Activated T-cell treated with anti-CD3 and anti-CD28 coated beads, Interleukin-2, amount 50 U/mL, for 1 hour (primary cell): ENCODE measurements around the gene TUBA4B.
A peak's percentile ranks its signal among the peaks of the same experiment; 100 is the strongest.

Source experiments
- DNase-seq: peaks from one replicate; pipeline ENCODE4 v3.0.0-alpha.2; 2020

Gene TUBA4B

DNA sequence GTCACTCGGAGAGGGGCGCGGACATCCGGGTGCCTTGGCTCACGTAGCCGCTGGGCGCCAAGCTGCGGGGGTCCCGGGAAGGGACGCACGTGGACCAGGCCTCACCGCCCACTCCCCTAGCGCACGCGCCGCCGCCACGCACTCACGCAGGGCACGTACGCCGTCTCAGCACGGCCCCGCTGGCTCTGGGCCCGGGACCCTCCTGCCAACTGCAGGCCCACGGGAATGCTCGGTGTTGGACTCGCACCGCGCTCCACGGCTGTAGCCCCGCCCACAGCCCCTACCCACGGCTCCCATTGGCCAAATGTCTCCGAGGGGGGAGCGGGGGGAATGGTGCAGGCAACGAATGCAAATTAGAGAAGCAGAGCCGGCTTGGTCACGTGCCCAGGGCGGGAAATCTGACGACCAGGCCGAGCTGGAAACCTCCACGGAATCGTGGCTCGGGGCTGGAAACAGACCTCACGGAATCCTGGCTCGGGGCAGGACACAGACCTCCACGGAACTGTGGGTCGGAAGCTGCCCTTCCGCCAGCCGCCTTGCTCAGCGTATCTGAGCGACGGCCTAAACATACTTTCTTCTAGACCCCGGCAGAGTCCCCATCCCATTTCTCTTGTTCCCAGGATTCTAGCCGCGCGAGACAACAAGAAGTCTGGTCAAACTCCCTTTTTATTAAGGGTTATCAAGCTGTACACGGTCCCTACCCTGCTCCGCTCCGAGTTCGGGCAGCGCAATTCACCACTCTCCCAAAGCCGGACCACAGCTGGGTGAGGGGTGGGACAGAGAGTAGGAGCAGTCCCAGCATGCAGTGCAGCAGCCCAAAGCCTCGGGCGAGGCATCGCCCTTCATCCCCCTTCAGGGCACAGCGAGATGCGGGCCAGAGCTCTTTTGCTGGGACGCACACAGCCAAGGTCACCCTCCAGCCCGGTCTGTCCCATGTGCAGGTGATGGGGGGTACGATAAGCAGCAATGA lies 34.0 kb upstream of the TUBA4B start, which contains the start of gene ABCB6:
Gene ABCB6 (minus strand): TSS at position 227 of the 970 bp plus-strand sequence. CDS start 285 bp downstream, outside the sequence.
- peak; percentile 87 for DNase-seq

DNA sequence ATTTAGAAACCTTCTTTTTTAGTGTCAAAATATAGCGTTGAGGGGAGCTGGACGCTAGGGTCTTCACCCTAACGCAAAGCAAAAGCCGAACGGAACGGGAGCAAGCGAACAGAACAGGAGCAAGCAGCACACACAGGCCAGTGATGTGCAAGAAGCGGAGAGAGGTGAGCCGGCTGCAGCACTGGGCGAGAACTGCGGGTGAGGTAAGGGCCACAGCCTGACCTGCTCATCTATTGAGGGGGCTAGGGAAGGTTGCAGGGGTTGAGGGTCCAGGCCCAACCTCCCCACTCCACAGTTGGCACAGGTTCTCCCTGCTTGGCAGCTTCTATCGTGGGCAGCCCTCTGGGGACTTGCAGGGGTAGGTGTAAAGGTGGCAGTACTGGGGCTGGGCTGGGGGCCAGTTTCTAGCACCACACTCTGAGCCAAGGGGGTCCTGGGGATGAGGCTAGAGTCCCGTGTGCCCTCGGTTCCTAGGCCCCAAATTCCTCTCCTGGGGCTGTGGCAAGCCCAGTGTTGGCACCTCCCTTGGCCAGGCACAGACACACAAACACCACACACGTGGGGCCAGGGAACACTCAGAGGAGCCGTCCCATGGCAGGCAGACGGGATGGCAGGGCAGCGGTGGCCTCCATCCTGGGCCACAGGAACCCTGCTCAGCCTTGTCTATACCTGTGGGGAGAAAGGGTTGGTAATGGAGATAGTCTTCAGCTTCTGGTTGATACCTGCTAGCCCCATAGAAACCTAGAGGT lies 33.1 kb upstream of the TUBA4B start:
- DNase-seq, result no peak

DNA sequence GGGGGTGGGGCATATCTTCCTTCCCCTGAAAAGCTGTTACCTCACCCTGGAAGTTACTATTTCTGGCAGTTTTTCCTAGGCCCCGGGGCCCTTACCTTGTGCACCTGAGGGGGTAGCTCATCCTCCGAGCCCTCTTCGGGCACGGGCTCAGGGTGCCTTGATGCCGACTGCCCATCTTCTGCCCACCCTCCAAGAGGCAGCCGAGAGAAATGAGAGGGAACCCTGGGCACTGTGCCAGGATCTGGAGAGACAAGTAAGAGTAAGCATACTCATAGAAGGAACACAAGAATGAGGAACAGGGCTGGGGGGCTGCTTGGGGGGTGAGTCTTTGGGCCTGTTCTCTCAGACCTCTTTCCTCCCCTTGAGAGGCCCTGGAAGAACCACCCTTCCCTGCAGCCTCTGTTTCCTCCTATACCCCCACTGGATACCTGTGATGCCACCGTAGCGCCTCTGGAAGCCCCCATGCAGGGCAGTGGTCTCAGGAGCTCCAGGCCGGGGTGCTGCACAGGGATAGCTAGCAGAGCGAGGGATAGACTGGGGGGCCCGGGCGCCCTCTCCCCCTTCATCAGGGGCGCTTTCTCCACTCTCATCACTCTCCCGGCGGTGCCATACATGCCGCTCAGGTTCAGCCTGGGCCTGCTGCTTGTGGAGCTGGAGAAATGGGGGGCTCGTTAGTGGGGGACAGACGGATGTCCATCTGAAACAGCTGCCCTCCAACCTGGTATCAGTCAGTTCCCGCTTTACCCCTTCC lies 32.2 kb upstream of the TUBA4B start:
- DNase-seq, result no peak

DNA sequence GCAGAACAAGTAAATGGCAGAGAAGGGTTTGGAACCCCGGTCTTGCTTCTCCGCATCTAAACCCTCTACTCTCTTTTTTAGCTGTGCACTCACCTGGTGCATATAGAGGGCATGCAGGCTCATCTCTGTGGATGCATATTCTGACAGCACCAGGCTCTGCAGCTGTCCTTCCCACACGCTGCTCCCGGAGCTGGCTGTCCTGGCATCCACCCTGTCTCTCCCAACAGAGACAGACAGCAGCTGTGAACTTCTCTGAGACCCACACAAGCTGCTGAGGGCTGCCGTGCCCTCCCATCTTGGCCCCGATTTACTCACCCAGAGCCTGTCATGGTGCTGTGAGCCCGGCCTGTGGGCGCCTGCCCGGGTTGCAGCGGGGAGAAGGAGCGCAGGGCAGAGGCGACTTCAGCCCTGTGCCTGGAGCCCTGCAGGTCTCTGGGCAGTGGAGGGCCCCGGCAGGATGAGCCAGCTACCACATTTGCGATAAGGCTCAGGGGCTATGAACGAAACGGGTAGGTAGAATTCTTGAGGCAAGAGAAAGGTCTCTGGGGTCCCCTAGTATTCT lies 31.0 kb upstream of the TUBA4B start:
- no peak for DNase-seq

DNA sequence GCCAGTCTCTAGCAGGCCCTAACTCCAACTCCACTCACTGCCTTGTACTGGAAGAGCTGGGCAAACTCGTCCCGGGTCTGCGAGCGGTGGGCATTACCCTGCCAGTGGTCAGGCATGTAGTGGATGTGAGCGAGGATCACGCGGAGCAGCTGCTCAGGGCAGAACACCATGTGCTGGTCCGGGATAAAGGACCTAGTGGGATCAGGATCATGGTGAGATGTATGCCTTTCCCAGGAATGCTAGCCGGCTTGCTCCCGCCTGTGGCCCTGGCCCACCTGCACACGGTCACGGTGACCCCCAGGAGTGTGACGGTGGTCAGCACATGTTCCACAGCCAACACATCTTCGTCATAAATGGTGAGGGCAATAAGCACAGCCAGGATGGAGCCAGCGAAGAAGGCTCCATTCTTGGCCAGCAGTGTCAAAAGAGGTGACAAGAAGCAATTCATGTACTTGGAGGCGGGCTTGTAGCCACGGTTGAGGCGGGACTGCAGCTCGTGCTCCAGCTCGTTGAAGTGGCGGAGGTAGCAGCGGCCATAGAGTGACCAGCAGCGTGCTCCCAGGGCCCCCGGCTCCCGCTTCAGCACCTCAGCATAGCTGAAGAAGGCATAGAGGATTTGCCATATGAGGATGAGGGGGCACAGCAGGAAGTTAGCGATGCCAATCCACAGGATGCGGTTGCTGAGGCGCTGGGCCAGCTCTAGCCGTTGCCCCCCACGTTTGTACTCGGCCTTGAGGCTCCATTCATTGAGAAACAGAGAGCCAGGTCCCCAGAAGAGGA lies 29.0 kb upstream of the TUBA4B start:
- no peak for DNase-seq

DNA sequence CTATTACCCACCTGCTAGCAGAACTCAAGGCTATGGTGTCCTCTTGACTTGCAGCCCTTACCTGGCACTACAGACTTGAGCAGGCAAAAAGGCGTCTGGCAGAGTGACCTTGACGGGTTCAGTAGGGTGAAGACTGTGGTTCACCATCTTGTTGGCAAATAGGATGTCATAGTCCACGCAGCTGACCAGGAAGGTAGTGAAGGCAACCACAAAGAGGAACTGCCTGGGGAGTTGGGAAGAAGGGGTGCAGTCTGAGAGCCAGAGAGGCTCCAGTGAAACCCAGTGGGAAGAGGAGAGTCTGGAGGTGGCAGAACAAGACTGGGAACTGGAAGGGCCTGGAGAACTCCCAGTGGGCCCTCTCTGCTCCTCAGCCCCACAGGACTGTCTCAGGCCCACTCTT lies 27.7 kb upstream of the TUBA4B start:
- no peak for DNase-seq

DNA sequence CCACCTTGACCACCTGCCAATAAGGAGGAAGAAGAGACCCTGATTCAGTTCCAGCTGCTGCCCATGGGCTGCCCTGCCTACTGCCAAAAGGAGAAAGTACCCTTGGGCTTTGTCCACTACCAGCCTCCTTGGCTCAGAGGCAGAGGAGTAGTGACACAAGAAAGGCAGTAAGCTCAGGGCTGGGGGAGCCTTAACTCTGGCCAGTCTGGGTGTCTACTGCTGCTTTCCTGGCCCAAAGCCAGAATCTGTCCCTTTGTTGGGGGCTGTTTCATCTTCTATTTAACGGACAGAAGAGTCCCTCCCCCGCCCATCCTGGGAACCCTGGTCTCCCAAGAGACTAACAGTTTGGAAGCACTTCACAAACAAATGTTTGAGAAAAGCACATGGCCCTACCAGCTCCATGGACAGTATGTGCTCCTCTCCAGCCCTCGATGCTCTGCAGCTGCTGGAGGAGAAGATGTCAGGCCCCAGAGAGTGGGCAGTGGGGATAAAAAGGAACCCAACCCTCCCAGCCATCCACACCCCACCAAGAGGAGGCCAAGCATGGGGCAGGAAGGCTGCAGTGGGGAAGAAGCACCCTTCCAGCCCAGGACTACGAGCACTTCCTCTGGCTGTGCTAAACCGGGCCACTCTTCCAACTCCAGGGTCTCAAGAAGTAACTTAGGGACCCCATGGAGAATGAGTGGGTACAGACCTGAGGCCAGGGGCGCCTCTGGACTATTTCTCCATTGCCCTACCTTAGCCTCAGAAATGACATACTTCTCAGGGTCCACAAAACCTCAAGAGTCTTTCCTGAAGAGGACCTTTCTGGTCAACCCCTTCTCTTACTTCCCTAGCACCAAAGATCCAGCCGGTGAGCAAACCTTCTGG lies 24.8 kb upstream of the TUBA4B start:
- no peak for DNase-seq

DNA sequence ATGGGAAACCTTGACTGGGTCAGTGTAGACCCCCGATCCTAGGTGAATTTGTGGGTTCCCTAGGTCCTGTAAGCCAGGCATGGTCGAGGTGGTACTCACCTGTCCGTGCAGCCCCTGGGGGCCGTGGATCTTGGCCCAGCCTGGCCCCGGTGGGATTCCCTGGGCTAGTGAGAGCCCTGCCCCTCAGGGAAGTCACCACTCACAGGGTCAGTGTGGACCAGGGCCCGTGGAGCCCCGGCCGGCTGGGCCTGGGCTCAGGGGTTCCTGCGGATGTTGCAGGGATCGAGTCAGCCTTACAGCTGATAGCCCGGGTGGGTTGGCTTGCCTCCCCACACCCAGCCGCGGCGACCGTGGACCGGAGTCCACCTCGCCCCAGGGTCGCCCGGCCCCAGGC lies 24.1 kb upstream of the TUBA4B start:
- DNase-seq, result no peak

DNA sequence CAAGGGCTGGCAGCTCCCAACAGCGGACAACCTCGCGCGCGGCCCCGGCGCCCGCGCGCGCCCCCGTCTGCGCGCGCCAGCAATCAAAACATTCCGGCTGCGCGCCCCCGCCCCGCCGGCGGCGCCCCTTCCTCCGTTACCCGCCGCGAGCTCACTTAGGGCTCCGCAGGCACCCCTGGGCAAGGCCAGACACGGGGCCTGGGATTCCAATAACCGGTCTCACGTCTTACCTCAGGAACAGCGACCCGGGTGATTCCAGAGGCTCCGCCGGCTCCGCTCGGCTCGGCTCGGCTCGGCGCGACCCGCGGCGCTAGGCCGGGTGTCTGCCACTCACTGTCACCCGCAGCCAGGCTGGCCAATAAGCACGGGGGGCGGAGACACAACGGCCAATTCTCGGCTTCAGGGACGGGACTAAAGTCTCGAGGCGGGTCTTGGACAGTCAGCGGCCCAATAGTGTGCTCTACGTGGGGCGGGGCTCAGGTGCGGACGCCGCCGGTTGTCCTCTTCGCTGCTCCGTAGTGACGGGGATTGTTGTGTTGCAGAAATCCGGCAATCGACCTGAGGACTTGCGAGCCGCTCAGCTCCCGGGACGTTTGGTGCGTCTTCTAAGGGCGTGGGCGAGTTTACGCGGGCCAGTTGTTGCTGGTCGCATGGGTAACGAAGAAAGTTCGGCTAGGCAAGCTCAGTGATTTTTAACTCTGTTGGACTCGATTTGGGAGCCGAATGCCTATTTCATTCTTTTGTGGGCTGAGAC lies 23.6 kb upstream of the TUBA4B start, which contains the start of the genes ANKZF1 and ATG9A:
Gene ANKZF1 (plus strand): TSS at position 502 of the 754 bp plus-strand sequence. CDS start 452 bp downstream, outside the sequence.
Gene ATG9A (minus strand): TSS at position 332 of the 754 bp plus-strand sequence. CDS start 1,612 bp downstream, outside the sequence.
- DNase-seq, result peak; percentile 96

DNA sequence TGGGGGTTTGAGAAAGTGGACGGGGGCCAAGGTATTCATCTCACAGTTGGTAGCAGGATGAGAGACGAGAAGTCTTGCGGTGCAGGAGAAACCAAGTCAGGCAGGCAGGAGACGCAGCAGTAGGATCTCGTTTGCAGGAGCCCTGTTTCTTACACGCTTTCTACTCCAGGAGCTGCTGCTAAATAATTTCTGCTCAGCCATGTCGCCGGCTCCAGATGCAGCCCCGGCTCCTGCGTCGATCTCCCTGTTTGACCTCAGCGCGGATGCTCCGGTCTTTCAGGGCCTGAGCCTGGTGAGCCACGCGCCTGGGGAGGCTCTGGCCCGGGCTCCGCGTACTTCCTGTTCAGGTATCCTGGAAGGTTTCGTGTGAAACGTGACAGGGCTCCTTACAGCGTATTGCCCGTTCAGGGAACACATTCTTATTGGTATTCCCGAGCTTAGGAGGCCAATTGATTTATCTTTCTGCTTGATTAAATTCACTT lies 22.9 kb upstream of the TUBA4B start:
- peak; percentile 45 for DNase-seq

DNA sequence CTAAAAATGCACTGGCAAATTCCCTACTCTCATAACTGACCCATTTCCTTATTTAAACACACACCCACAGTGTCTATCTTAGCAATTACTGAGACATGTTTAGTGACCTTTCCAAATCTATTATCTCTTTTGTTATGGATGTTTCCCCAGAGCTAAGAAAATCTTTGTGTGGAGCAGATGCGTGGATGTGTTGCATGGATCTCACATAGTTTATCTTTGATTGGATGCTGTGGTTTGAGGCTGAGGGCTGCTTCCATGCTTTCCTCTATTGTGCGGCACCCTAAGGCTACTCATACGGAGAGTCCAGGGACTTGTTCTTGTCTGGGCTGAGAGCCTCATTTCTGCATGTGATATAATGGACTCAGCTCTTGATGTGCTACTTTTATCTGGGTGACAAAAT lies 18.7 kb upstream of the TUBA4B start:
- no peak for DNase-seq

DNA sequence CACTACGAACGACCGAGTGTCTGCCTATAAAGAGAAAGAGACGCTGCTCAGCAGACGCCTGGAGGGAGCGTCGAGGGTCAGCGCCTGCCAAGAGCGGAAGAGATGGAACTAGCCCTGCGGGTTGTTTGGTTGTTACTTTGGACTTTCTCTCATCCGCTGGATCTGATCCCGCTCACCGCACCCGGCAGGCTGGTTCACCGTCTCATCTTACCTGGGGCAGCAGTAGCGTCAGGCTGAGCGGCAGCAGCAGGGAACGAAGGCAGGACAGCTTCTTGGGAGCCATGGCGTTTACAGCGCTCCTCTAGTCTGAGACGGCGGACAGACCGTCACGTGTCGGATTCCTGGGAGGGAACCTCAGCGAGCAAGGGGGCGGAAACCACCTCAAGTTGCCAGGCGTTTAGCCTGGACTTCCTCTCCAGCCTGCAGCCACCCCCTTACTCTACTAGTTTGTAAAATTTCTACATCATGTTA lies 9.7 kb upstream of the TUBA4B start:
- DNase-seq, result no peak

DNA sequence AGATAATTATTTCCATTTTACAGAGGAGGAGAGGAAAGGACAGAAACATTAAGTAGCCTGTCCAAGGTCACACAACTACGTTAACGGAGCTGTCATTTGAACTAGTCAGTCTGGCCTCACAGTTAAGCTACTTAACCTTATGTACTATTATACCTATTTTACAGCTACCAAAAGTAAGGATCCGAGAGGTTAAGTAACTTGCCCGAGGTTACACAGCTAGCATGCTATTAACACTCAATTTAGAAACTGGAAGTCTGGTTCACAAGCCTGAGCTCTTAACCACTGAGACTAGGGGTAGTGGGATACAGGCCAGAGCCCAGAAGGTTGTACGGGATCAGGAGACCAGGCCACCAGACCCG lies 8.3 kb upstream of the TUBA4B start:
- DNase-seq, result no peak

DNA sequence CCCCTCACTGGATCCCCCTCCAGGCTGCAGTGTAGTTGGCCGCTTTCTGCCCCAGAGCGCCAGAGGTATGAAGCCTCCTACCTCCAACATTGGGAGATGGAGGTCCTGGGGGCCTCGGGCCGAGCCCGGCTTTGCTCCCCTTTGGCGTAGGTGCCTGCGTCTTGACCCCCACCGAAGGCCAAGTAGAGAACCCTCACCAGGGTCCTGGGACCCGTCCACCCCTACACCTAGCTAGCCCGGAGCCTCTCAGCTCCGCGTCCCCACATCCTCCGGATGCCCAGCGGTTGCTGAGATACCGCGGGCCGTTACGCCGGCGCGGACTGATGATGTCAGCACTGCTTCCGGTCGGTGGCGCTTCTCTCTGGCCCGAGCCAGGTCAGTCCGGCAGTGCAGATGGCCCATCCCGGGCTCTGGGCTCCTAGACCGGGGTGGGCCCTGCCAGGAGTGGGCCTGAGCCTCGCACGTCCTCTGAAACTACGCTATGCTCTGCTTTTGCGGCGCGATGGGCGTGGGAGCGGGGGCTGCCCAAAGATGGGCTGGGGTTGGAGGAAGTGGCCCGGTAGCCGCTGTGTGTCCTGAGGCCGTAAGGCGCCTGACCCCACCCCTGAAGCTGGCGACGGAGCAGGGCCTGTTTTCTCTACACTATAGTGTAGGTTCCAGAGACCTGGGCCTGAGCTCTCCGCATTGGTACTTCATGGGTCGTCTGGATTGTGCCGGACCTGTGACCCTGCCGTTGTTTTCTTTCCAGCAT lies 7.7 kb upstream of the TUBA4B start, which contains the start of the genes GLB1L and STK16:
Gene GLB1L (minus strand): TSS at position 297 of the 751 bp plus-strand sequence. CDS start 1,871 bp downstream, outside the sequence.
Gene STK16 (plus strand): TSS at position 332 of the 751 bp plus-strand sequence. CDS start 521 bp downstream, outside the sequence.
- peak; percentile 85 for DNase-seq

DNA sequence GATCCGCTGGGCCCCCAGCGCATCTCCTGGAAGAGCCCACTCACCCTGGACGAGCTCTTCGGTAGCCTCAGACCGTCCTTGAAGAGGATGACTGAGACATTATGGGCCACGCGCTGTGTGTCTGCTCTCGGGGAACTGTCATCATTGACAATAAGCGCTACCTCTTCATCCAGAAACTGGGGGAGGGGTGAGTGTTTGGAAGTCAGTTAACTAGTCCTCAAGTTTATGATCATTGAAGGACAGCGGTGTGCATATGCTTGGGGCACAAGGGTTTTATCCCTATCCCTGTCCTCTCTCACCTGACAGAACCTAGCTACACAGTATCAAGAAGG lies 7.2 kb upstream of the TUBA4B start:
- DNase-seq, result no peak

DNA sequence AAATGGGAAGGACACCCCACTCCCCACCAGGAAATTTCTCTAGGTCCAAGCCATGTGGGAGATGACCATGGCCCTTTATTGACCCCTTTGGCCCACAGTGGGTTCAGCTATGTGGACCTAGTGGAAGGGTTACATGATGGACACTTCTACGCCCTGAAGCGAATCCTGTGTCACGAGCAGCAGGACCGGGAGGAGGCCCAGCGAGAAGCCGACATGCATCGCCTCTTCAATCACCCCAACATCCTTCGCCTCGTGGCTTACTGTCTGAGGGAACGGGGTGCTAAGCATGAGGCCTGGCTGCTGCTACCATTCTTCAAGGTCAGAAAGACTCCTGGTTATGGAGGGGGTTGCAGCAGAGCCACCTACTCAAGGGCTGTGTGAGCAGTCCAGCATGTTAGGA lies 6.5 kb upstream of the TUBA4B start:
- DNase-seq, result no peak

DNA sequence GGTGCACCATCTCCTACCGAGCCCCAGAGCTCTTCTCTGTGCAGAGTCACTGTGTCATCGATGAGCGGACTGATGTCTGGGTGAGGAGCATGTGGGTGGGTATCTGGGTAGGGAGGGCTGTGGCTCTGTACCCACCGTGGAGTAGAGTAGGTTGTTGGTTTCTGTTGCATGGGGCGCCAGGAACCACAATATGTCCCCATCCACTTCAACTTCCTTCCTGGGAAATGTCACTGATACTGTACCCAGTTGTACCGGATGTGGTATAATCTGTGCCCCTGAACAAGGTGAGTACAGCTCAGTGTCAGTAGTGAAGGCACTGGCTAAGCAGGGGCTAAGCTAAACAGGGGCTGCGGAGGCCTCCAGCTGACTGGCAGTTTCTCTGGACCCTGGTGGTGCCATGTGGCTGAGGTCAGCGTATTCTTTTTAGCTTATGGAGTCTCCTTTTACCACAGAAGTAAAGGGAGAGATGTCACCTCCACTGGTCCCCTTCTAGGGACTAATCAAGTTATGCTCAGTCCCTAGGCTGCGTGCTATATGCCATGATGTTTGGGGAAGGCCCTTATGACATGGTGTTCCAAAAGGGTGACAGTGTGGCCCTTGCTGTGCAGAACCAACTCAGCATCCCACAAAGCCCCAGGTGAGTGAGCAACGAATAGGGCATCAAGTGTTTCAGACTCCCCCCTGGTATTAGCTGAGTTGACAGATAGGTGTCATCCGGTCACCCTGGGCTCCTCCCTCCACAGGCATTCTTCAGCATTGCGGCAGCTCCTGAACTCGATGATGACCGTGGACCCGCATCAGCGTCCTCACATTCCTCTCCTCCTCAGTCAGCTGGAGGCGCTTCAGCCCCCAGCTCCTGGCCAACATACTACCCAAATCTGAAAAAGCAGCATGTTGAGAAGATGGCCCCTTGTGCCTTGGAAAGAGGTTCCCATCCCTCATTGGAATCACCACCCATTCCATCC lies 5.1 kb upstream of the TUBA4B start:
- DNase-seq, result peak; percentile 57

DNA sequence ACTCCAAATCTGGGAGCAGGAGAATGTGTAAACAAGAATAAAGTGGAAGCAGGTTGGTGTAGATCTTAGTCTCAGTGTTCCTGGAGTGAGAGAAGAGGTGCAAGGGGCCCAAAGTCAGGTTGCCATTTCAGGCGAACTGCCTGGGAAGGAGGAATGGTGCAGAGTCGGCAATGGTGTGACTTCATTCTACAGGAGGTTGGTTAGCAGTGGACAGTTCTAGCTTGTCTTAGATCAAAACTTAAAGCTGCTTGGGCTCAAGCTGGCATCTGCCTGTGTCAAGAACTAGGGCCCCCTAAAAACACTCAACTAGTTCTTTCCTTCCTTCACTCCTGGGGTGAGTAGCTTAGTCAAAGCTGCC lies 4.2 kb upstream of the TUBA4B start:
- DNase-seq, result no peak
